MM.1S (cell line): ENCODE results near the gene IRAK2.

Experiments
- EZH2 ChIP-seq: fragments of 300-600 bp; sonication (generic); optimal IDR thresholded peaks from 2 replicates; pipeline ENCODE3; 2017; ENCODE audit warnings: low read depth, mild to moderate bottlenecking, antibody characterized with exemption, low read length, mixed read lengths
- TF ChIP-seq, protein P1 (sequence below): fragments of 300-600 bp; sonication (generic); IDR thresholded peaks from 2 replicates; pipeline ENCODE4 v1.5.1; 2016; ENCODE audit warnings: antibody characterized with exemption, low read length, mixed read lengths

DNA sequence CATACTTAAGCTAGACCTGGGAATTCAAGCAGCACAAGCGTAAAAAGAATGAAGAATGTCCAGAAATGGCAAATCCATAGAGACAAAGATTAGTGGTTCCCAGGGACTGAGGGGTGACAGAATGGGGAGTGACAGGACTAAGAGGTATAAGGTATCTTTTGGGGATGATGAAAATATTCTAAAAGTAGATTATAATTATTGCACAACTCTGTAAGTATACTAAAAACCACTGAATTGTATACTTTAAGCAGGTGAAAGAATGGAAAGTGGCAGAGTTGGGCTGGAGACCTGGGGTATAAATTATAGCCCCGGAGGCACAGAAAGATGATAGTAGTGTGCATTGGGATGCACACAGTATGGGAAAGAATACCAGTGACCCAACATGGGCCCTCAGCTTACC lies 43.7 kb upstream of the IRAK2 start:
- TF ChIP-seq, protein P1, sequence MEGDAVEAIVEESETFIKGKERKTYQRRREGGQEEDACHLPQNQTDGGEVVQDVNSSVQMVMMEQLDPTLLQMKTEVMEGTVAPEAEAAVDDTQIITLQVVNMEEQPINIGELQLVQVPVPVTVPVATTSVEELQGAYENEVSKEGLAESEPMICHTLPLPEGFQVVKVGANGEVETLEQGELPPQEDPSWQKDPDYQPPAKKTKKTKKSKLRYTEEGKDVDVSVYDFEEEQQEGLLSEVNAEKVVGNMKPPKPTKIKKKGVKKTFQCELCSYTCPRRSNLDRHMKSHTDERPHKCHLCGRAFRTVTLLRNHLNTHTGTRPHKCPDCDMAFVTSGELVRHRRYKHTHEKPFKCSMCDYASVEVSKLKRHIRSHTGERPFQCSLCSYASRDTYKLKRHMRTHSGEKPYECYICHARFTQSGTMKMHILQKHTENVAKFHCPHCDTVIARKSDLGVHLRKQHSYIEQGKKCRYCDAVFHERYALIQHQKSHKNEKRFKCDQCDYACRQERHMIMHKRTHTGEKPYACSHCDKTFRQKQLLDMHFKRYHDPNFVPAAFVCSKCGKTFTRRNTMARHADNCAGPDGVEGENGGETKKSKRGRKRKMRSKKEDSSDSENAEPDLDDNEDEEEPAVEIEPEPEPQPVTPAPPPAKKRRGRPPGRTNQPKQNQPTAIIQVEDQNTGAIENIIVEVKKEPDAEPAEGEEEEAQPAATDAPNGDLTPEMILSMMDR = no peak
- no peak for TF ChIP-seq EZH2
